ENCODE results near the gene DNAI7. TPM values are rescaled to one million over a fixed set of nuclear protein-coding genes. Genes with fewer than 3 reads are reported as not detected.

Gene DNAI7
- polyA plus RNA-seq, 1 donor from 2014 or later: 1.3 TPM

GRCh38 chr12:25162866-25163265 lies 32.1 kb downstream of the DNAI7 start:
- no peaks in the 10 kb centered on the region for H3K9me3 ChIP-seq (ENCODE audit: low read length)
- no peak overlapping the region for H3K4me3 ChIP-seq (ENCODE audit: low read length)
- H3K79me2 ChIP-seq (replicated peaks; ENCODE audit: insufficient read depth, low read length): no peaks in the 10 kb centered on the region
- no peaks in the 10 kb centered on the region for H3F3A ChIP-seq (ENCODE audit: insufficient read depth, low read length, poor library complexity, severe bottlenecking)
- no peak overlapping the region for H3K27ac ChIP-seq (ENCODE audit: low read length)
- no peaks in the 10 kb centered on the region for H3K27me3 ChIP-seq (ENCODE audit: insufficient read depth, low read depth, low read length)
- H2AFZ ChIP-seq (ENCODE audit: low read depth, low read length): no peak overlapping the region
- no peak overlapping the region for H3K4me2 ChIP-seq (ENCODE audit: low read length)
- H4K20me1 ChIP-seq (ENCODE audit: insufficient read depth): no peaks in the 10 kb centered on the region
- no peak for TF ChIP-seq POLR2AphosphoS5 (IDR thresholded peaks at IDR 0.05)
- TF ChIP-seq CTCF (IDR thresholded peaks at IDR 0.05; ENCODE audit: poor library complexity, severe bottlenecking): no peak
- TF ChIP-seq EZH2 (IDR thresholded peaks at IDR 0.05; ENCODE audit: borderline replicate concordance, insufficient read depth, low read length, poor library complexity, severe bottlenecking): no peak
- TF ChIP-seq REST (IDR thresholded peaks at IDR 0.05; ENCODE audit: borderline replicate concordance): no peak
- no peak for TF ChIP-seq SMC3 (conservative IDR thresholded peaks at IDR 0.05; ENCODE audit: poor library complexity)
- no peak for TF ChIP-seq RAD21 (conservative IDR thresholded peaks at IDR 0.05)
- TF ChIP-seq TAF1 (IDR thresholded peaks at IDR 0.05; ENCODE audit: low read depth): no peak
- TF ChIP-seq EP300 (conservative IDR thresholded peaks at IDR 0.05; ENCODE audit: poor library complexity, severe bottlenecking): no peak
- no peak for TF ChIP-seq MXI1 (conservative IDR thresholded peaks at IDR 0.05; ENCODE audit: poor library complexity, severe bottlenecking)
- H3K9ac ChIP-seq (ENCODE audit: low read length): no peak overlapping the region
- H3K9me2 ChIP-seq (ENCODE audit: insufficient read depth, low read length): no peaks in the 10 kb centered on the region
- no peaks in the 10 kb centered on the region for H3K36me3 ChIP-seq (ENCODE audit: insufficient read depth, low read length)

- H3K4me3 ChIP-seq (ENCODE audit: low read length): no peak overlapping the region
- H2AFZ ChIP-seq (ENCODE audit: low read depth, low read length): no peak overlapping the region
Observed at GRCh38 chr12:25156061-25156460, 38.9 kb downstream of the DNAI7 start.

More at GRCh38 chr12:25156061-25156460, 38.9 kb downstream of the DNAI7 start:
- no peaks in the 10 kb centered on the region for H3K9me2 ChIP-seq (ENCODE audit: insufficient read depth, low read length)
- H3K27ac ChIP-seq (ENCODE audit: low read length): no peak overlapping the region
- no peaks in the 10 kb centered on the region for H3K36me3 ChIP-seq (ENCODE audit: insufficient read depth, low read length)
- H4K20me1 ChIP-seq (ENCODE audit: insufficient read depth): no peaks in the 10 kb centered on the region
- H3K79me2 ChIP-seq (replicated peaks; ENCODE audit: insufficient read depth, low read length): no peaks in the 10 kb centered on the region
- H3K4me2 ChIP-seq (ENCODE audit: low read length): no peak overlapping the region
- H3K9ac ChIP-seq (ENCODE audit: low read length): no peak overlapping the region
- no peaks in the 10 kb centered on the region for H3K9me3 ChIP-seq (ENCODE audit: low read length)
- H3F3A ChIP-seq (ENCODE audit: insufficient read depth, low read length, poor library complexity, severe bottlenecking): no peaks in the 10 kb centered on the region
- no peaks in the 10 kb centered on the region for H3K27me3 ChIP-seq (ENCODE audit: insufficient read depth, low read depth, low read length)
- TF ChIP-seq TAF1 (IDR thresholded peaks at IDR 0.05; ENCODE audit: low read depth) (no peak), RAD21 (conservative IDR thresholded peaks at IDR 0.05) (no peak), POLR2AphosphoS5 (IDR thresholded peaks at IDR 0.05) (no peak)

Measured in neural cell (in vitro differentiated cells).